ENCODE results near the gene RXFP4.

RXFP4 gene

DNA sequence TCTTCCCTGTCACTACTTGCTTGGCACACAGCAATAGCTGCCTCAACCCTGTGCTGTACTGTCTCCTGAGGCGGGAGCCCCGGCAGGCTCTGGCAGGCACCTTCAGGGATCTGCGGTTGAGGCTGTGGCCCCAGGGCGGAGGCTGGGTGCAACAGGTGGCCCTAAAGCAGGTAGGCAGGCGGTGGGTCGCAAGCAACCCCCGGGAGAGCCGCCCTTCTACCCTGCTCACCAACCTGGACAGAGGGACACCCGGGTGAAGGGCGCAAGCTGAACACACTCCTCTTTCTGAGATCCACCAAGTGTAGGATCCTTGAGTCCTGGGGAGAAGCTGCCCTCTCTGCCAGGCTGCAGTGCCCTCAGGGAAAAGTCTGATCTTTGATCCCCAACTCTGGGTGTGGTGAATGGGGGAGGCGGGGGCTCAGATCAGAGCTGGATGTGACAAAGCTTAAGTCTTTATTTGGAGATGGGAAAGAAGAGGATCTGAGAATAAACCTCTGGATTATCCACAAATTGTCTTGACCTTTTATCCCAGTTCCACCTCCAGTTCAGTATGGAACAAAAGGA lies 1.2 kb downstream of the RXFP4 start:
- ChIA-PET POLR2A (ENCODE audit: low non-redundant PET) (no interaction called here), CTCF (interaction anchor here (0.7 to 1.4 kb wide), 3 partner anchors 12 to 284 kb away, joined by 3 to 6 read pairs (median 4); no protein-coding TSS in a partner anchor)
- TF ChIP-seq CTCF (conservative IDR thresholded peaks at IDR 0.05; ENCODE audit: low read depth) = no peak
- no peak for DNase-seq (ENCODE audit: low spot score)
- peak overlapping the region; percentile 87 for H3K27ac ChIP-seq

DNA sequence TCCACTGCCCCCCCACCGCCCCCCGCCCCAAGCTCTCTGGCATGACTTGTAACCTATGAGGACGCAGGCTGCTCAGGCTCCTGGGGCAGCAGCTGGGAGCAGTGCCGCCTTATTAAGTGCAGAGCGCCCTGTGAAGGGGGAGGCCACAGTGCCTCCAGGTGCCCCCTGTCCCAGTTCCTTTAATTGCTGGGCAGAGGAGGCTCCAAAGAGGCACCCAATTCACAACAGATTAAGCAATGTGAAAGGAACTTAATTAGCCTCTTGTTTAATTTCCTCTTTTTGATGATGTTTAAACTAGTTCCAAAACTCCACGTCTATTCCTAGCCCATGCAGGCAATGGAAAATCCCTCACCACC lies 3.0 kb downstream of the RXFP4 start:
- peak overlapping the region; percentile 87 for H3K27ac ChIP-seq
- no peak for DNase-seq (ENCODE audit: low spot score)
- ChIA-PET POLR2A (ENCODE audit: low non-redundant PET) (no interaction called here), CTCF (interaction anchor here (0.6 to 1.1 kb wide), 3 partner anchors 25 to 281 kb away, joined by 3 to 4 read pairs (median 3); no protein-coding TSS in a partner anchor)
- no peak for TF ChIP-seq CTCF (conservative IDR thresholded peaks at IDR 0.05; ENCODE audit: low read depth)

GRCh38 chr1:155946633-155947219 lies 5.3 kb downstream of the RXFP4 start:
- POLR2A ChIA-PET (ENCODE audit: low non-redundant PET) = no interaction called here
- peak overlapping the region; percentile 87 for H3K27ac ChIP-seq
- CTCF ChIA-PET = no interaction called here
- DNase-seq (ENCODE audit: low spot score) = no peak
- TF ChIP-seq CTCF (conservative IDR thresholded peaks at IDR 0.05; ENCODE audit: low read depth) = no peak

GRCh38 chr1:155947292-155947691 lies 5.9 kb downstream of the RXFP4 start:
- POLR2A ChIA-PET (ENCODE audit: low non-redundant PET) = no interaction called here
- TF ChIP-seq CTCF (conservative IDR thresholded peaks at IDR 0.05; ENCODE audit: low read depth) = no peak
- CTCF ChIA-PET = no interaction called here
- DNase-seq (ENCODE audit: low spot score) = no peak
- peak overlapping the region; percentile 22 for H3K27ac ChIP-seq

DNA sequence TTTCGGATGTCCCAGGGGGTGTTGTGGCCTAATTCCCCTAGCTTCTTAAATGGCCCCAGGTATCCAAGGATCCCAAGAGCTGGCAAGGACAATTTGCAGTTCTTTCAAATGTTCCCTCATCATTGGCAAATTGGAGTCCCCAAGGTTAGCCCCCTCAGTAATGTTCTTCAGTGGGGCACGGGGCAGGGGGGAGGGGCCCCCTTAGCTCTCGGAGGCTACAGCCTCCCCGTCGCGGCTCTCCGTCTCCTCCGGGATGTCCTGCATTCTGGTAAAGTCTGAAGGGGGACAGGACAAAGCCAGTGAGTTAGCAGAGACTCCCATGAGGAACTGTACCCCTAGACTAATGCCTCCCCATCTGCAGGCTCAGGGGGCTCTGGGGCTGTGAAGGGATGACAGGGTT lies 6.3 kb downstream of the RXFP4 start:
- no peak for DNase-seq (ENCODE audit: low spot score)
- no peak for TF ChIP-seq CTCF (conservative IDR thresholded peaks at IDR 0.05; ENCODE audit: low read depth)
- POLR2A ChIA-PET (ENCODE audit: low non-redundant PET) = no interaction called here
- H3K27ac ChIP-seq = peak overlapping the region; percentile 22; the same call in 1 of the 2 replicates
- CTCF ChIA-PET = no interaction called here

DNA sequence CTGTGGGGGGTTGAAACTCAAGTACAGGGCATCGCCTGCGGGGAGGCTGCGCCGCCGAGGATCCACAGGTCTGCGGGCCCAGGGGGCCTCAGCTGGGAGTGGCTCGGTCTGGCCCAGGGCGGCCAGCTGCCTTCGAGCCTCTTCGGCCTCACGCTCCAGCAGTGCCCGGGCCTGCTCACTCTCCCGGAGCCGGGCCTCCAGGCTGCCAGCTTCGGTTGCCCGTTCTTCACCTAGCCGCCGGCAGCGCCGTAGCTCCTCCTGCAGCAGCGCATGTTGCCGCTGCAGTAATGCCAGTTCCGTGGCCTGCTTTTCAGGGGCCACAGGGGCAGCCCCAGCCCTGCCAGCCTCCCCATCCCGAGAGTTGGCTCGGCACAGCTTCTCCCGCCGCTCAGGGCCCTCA lies 9.4 kb downstream of the RXFP4 start:
- ChIA-PET POLR2A (ENCODE audit: low non-redundant PET) (no interaction called here), CTCF (interaction anchor here (0.9 kb wide), 1 partner anchor 39 kb away, joined by 3 read pairs; no protein-coding TSS in a partner anchor)
- DNase-seq (ENCODE audit: low spot score) = no peak
- H3K27ac ChIP-seq = peak overlapping the region; percentile 36
- TF ChIP-seq CTCF (conservative IDR thresholded peaks at IDR 0.05; ENCODE audit: low read depth) = no peak
